ENCODE data around the gene SDK2. TPM values are rescaled to one million over a fixed set of nuclear protein-coding genes. Genes with fewer than 3 reads are reported as not detected.

SDK2 gene
- total RNA-seq, 1 experiment from 2014 or later = not detected

GRCh38 chr17:73468221-73468620 lies 176.0 kb downstream of the SDK2 start:
- H3K9me2 ChIP-seq (replicated peaks; ENCODE audit: insufficient read depth, low read length) = no peaks in the 10 kb centered on the region
- H3K27me3 ChIP-seq (ENCODE audit: low read length) = no peaks in the 10 kb centered on the region
- no peaks in the 10 kb centered on the region for H3K36me3 ChIP-seq (ENCODE audit: insufficient read depth, low read length)
- no peak overlapping the region for H3K9ac ChIP-seq (ENCODE audit: low read length)
- no peak overlapping the region for H2AFZ ChIP-seq (ENCODE audit: low read length)
- H3K4me3 ChIP-seq (ENCODE audit: low read length) = no peak overlapping the region
- no peaks in the 10 kb centered on the region for H3K79me2 ChIP-seq (ENCODE audit: low read length)
- no peaks in the 10 kb centered on the region for H3K9me3 ChIP-seq (ENCODE audit: low read length)
- no peak for DNase-seq
- no peaks in the 10 kb centered on the region for H4K20me1 ChIP-seq (ENCODE audit: insufficient read depth, low read depth, low read length)
- no peaks in the 10 kb centered on the region for H3K4me1 ChIP-seq (ENCODE audit: low read length)
- H3K4me2 ChIP-seq (ENCODE audit: low read depth, low read length, poor library complexity, severe bottlenecking) = no peak overlapping the region
- no peak overlapping the region for H3K27ac ChIP-seq (ENCODE audit: low read length)

DNA sequence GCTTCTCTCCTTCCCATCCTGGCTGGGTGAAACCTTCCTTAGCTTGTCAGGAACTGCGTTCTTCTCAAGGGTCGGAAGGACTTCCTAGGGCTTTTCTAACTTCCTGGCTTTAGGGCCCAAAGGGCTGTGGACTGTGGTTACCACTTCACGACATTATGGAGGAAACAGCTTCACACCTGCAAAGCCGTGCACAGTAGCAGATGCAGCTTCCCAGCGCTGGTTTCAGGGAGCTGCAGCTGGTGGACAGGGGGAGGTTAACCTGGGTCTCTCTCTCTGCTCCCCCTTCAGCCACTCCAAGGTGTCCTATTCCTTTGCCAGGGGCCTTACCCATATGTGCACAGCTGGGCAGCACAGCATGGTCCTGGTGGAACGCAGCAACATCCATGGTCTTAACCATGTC lies 176.6 kb downstream of the SDK2 start:
- no peaks in the 10 kb centered on the region for H4K20me1 ChIP-seq (ENCODE audit: insufficient read depth, low read depth, low read length)
- H3K27ac ChIP-seq (ENCODE audit: low read length) = no peak overlapping the region
- no peak overlapping the region for H3K4me3 ChIP-seq (ENCODE audit: low read length)
- H3K79me2 ChIP-seq (ENCODE audit: low read length) = no peaks in the 10 kb centered on the region
- H3K9me2 ChIP-seq (replicated peaks; ENCODE audit: insufficient read depth, low read length) = no peaks in the 10 kb centered on the region
- no peak overlapping the region for H3K9ac ChIP-seq (ENCODE audit: low read length)
- no peaks in the 10 kb centered on the region for H3K27me3 ChIP-seq (ENCODE audit: low read length)
- DNase-seq = no peak
- no peaks in the 10 kb centered on the region for H3K9me3 ChIP-seq (ENCODE audit: low read length)
- no peak overlapping the region for H3K4me2 ChIP-seq (ENCODE audit: low read depth, low read length, poor library complexity, severe bottlenecking)
- no peaks in the 10 kb centered on the region for H3K4me1 ChIP-seq (ENCODE audit: low read length)
- H2AFZ ChIP-seq (ENCODE audit: low read length) = no peak overlapping the region
- H3K36me3 ChIP-seq (ENCODE audit: insufficient read depth, low read length) = no peaks in the 10 kb centered on the region

DNA sequence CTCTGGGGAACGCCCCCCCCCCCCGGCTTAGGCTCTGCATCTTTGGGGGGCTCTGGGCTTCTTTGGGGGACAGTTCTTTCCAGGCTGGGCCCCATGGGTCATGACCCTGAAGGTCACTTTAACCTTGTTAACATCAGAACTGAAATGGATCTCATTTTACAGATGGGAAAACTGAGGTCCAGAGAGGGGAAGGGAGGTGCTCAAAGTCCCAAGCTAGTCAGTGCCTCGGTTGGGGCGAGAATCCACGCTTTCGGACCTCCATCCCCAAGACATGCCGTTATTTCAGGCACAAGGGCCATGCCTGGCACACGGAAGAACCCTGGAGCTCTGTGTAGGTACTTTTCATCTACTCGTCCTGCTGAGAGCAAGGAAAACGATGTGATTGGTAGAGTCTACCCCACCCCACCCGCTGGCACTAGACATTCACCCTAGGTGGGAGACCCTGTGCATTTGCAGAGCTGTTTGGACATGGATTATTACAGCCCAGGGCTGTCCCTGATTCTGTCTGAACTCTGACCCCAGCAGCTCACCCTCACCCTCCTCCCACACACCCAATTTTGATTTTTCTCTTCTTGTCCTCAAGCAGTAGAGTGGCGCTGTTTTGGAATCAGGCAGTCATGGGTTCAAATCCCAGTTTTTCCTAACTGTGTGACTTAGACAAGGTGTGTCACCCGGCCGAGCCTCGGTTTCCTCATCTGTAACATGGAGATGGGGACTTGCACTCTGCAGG lies 177.4 kb downstream of the SDK2 start:
- Histone ChIP-seq H3K4me1 (ENCODE audit: low read length) (no peaks in the 10 kb centered on the region), H3K79me2 (ENCODE audit: low read length) (no peaks in the 10 kb centered on the region), H3K4me2 (ENCODE audit: low read depth, low read length, poor library complexity, severe bottlenecking) (no peak overlapping the region), H3K27me3 (ENCODE audit: low read length) (no peaks in the 10 kb centered on the region), H3K9me2 (replicated peaks; ENCODE audit: insufficient read depth, low read length) (no peaks in the 10 kb centered on the region), H3K36me3 (ENCODE audit: insufficient read depth, low read length) (no peaks in the 10 kb centered on the region), H2AFZ (ENCODE audit: low read length) (no peak overlapping the region), H3K9me3 (ENCODE audit: low read length) (no peaks in the 10 kb centered on the region), H3K9ac (ENCODE audit: low read length) (no peak overlapping the region), H3K27ac (ENCODE audit: low read length) (no peak overlapping the region), H3K4me3 (ENCODE audit: low read length) (no peak overlapping the region), H4K20me1 (ENCODE audit: insufficient read depth, low read depth, low read length) (no peaks in the 10 kb centered on the region)
- no peak for DNase-seq

- Histone ChIP-seq H3K4me1 (ENCODE audit: low read length) (no peaks in the 10 kb centered on the region), H3K9me3 (ENCODE audit: low read length) (no peaks in the 10 kb centered on the region), H2AFZ (ENCODE audit: low read length) (no peak overlapping the region), H3K27me3 (ENCODE audit: low read length) (no peaks in the 10 kb centered on the region), H3K36me3 (ENCODE audit: insufficient read depth, low read length) (no peaks in the 10 kb centered on the region), H3K9me2 (replicated peaks; ENCODE audit: insufficient read depth, low read length) (no peaks in the 10 kb centered on the region), H3K4me2 (ENCODE audit: low read depth, low read length, poor library complexity, severe bottlenecking) (no peak overlapping the region), H3K4me3 (ENCODE audit: low read length) (no peak overlapping the region), H3K27ac (ENCODE audit: low read length) (no peak overlapping the region), H3K79me2 (ENCODE audit: low read length) (no peaks in the 10 kb centered on the region), H3K9ac (ENCODE audit: low read length) (no peak overlapping the region), H4K20me1 (ENCODE audit: insufficient read depth, low read depth, low read length) (no peaks in the 10 kb centered on the region)
- DNase-seq = no peak
These were observed 178.4 kb downstream of the SDK2 start for GRCh38 chr17:73465953-73466230.

DNA sequence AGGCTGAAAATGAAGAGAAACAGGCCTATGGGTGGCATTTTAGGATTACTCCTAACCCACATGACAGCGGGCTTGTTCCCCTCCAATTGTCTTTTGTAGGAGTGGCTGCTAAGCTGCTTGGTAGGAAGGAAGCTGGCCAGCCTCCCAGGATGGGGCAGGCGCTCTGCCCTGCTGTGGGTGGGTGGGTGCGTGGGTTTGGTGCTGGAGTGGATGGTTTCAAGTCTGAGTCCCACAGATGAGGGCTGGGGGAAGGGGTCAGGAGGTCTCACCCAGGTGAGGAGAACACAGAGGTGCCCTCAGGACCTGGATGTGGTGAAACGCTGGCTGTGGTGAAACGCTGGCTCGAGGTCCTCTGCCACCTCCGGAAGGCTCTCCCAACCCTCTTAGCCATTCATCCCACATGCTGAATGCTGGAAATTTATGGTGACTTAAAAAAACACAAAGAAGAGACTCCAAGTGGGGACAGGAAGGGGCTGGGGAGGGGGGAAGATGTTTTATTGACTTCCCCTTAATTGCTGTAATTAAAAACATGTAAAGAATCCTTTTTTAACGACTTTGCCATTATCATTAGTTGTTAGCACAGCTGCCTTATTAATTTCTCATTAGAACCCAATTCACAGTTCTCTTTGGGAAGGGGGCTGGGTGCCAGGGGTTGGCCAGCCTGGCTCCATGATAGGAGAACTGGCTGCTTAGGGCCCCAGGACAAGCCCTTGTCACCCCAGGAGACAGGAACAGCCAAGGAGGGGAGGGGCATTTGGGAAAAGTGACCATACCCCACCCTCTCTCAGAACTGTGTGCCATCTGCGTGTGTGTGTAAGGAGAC lies 178.9 kb downstream of the SDK2 start:
- Histone ChIP-seq H2AFZ (ENCODE audit: low read length) (no peak overlapping the region), H4K20me1 (ENCODE audit: insufficient read depth, low read depth, low read length) (no peaks in the 10 kb centered on the region), H3K9me2 (replicated peaks; ENCODE audit: insufficient read depth, low read length) (no peaks in the 10 kb centered on the region), H3K4me3 (ENCODE audit: low read length) (no peak overlapping the region), H3K27me3 (ENCODE audit: low read length) (no peaks in the 10 kb centered on the region), H3K9ac (ENCODE audit: low read length) (no peak overlapping the region), H3K9me3 (ENCODE audit: low read length) (no peaks in the 10 kb centered on the region), H3K27ac (ENCODE audit: low read length) (no peak overlapping the region), H3K4me2 (ENCODE audit: low read depth, low read length, poor library complexity, severe bottlenecking) (no peak overlapping the region), H3K79me2 (ENCODE audit: low read length) (no peaks in the 10 kb centered on the region), H3K36me3 (ENCODE audit: insufficient read depth, low read length) (no peaks in the 10 kb centered on the region), H3K4me1 (ENCODE audit: low read length) (no peaks in the 10 kb centered on the region)
- DNase-seq = no peak

GRCh38 chr17:73464447-73464846 lies 179.8 kb downstream of the SDK2 start:
- H3K36me3 ChIP-seq (ENCODE audit: insufficient read depth, low read length) = no peaks in the 10 kb centered on the region
- H3K4me1 ChIP-seq (ENCODE audit: low read length) = no peaks in the 10 kb centered on the region
- H3K79me2 ChIP-seq (ENCODE audit: low read length) = no peaks in the 10 kb centered on the region
- H3K4me2 ChIP-seq (ENCODE audit: low read depth, low read length, poor library complexity, severe bottlenecking) = no peak overlapping the region
- DNase-seq = no peak
- H2AFZ ChIP-seq (ENCODE audit: low read length) = no peak overlapping the region
- no peak overlapping the region for H3K4me3 ChIP-seq (ENCODE audit: low read length)
- H3K9me2 ChIP-seq (replicated peaks; ENCODE audit: insufficient read depth, low read length) = no peaks in the 10 kb centered on the region
- no peak overlapping the region for H3K27ac ChIP-seq (ENCODE audit: low read length)
- H4K20me1 ChIP-seq (ENCODE audit: insufficient read depth, low read depth, low read length) = no peaks in the 10 kb centered on the region
- no peaks in the 10 kb centered on the region for H3K9me3 ChIP-seq (ENCODE audit: low read length)
- no peaks in the 10 kb centered on the region for H3K27me3 ChIP-seq (ENCODE audit: low read length)
- no peak overlapping the region for H3K9ac ChIP-seq (ENCODE audit: low read length)

- Histone ChIP-seq H3K9me3 (ENCODE audit: low read length) (no peaks in the 10 kb centered on the region), H3K36me3 (ENCODE audit: insufficient read depth, low read length) (no peaks in the 10 kb centered on the region), H4K20me1 (ENCODE audit: insufficient read depth, low read depth, low read length) (no peaks in the 10 kb centered on the region), H3K9me2 (replicated peaks; ENCODE audit: insufficient read depth, low read length) (no peaks in the 10 kb centered on the region), H2AFZ (ENCODE audit: low read length) (no peak overlapping the region), H3K4me1 (ENCODE audit: low read length) (no peaks in the 10 kb centered on the region), H3K9ac (ENCODE audit: low read length) (no peak overlapping the region), H3K4me3 (ENCODE audit: low read length) (no peak overlapping the region), H3K27me3 (ENCODE audit: low read length) (no peaks in the 10 kb centered on the region), H3K4me2 (ENCODE audit: low read depth, low read length, poor library complexity, severe bottlenecking) (no peak overlapping the region), H3K27ac (ENCODE audit: low read length) (no peak overlapping the region), H3K79me2 (ENCODE audit: low read length) (no peaks in the 10 kb centered on the region)
- no peak for DNase-seq
These were observed 180.4 kb downstream of the SDK2 start for GRCh38 chr17:73463821-73464220.

GRCh38 chr17:73462823-73463222 lies 181.4 kb downstream of the SDK2 start:
- Histone ChIP-seq H3K9me2 (replicated peaks; ENCODE audit: insufficient read depth, low read length) (no peaks in the 10 kb centered on the region), H3K4me3 (ENCODE audit: low read length) (no peak overlapping the region), H4K20me1 (ENCODE audit: insufficient read depth, low read depth, low read length) (no peaks in the 10 kb centered on the region), H3K4me1 (ENCODE audit: low read length) (no peaks in the 10 kb centered on the region), H3K36me3 (ENCODE audit: insufficient read depth, low read length) (no peaks in the 10 kb centered on the region), H3K27me3 (ENCODE audit: low read length) (no peaks in the 10 kb centered on the region), H2AFZ (ENCODE audit: low read length) (no peak overlapping the region), H3K9me3 (ENCODE audit: low read length) (no peaks in the 10 kb centered on the region), H3K9ac (ENCODE audit: low read length) (no peak overlapping the region), H3K27ac (ENCODE audit: low read length) (no peak overlapping the region), H3K79me2 (ENCODE audit: low read length) (no peaks in the 10 kb centered on the region), H3K4me2 (ENCODE audit: low read depth, low read length, poor library complexity, severe bottlenecking) (no peak overlapping the region)
- DNase-seq = no peak

Measured in Karpas-422 (cell line).